ENCODE results near the gene PTAFR. TPM values are rescaled to one million over a fixed set of nuclear protein-coding genes. Genes with fewer than 3 reads are reported as not detected.
A peak's percentile ranks its signal among the peaks of the same experiment; 100 is the strongest.

Gene PTAFR, protein sequence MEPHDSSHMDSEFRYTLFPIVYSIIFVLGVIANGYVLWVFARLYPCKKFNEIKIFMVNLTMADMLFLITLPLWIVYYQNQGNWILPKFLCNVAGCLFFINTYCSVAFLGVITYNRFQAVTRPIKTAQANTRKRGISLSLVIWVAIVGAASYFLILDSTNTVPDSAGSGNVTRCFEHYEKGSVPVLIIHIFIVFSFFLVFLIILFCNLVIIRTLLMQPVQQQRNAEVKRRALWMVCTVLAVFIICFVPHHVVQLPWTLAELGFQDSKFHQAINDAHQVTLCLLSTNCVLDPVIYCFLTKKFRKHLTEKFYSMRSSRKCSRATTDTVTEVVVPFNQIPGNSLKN
- total RNA-seq (1 to 10 TPM; 4.7 to 7.9 TPM), polyA plus RNA-seq (ENCODE audit: insufficient read length in 2 of 2) (1 to 10 TPM; 6.8 to 9.9 TPM)
- long read RNA-seq, donor 1, full-length matches to known transcripts: 2 of 2 reads
- long read RNA-seq, donor 1, partial matches to known transcripts: 0 of 2 reads
- long read RNA-seq, donor 1, other reads (novel, unspliced or antisense): 0 of 2 reads
- long read RNA-seq, donor 2, full-length matches to known transcripts: 2 of 2 reads
- long read RNA-seq, donor 2, partial matches to known transcripts: 0 of 2 reads
- long read RNA-seq, donor 2, other reads (novel, unspliced or antisense): 0 of 2 reads
- long read RNA-seq, donor 3, full-length matches to known transcripts: 2 of 2 reads
- long read RNA-seq, donor 3, partial matches to known transcripts: 0 of 2 reads
- long read RNA-seq, donor 3, other reads (novel, unspliced or antisense): 0 of 2 reads
- long read RNA-seq, donor 4, full-length matches to known transcripts: 1 of 1 reads
- long read RNA-seq, donor 4, partial matches to known transcripts: 0 of 1 reads
- long read RNA-seq, donor 4, other reads (novel, unspliced or antisense): 0 of 1 reads

DNA sequence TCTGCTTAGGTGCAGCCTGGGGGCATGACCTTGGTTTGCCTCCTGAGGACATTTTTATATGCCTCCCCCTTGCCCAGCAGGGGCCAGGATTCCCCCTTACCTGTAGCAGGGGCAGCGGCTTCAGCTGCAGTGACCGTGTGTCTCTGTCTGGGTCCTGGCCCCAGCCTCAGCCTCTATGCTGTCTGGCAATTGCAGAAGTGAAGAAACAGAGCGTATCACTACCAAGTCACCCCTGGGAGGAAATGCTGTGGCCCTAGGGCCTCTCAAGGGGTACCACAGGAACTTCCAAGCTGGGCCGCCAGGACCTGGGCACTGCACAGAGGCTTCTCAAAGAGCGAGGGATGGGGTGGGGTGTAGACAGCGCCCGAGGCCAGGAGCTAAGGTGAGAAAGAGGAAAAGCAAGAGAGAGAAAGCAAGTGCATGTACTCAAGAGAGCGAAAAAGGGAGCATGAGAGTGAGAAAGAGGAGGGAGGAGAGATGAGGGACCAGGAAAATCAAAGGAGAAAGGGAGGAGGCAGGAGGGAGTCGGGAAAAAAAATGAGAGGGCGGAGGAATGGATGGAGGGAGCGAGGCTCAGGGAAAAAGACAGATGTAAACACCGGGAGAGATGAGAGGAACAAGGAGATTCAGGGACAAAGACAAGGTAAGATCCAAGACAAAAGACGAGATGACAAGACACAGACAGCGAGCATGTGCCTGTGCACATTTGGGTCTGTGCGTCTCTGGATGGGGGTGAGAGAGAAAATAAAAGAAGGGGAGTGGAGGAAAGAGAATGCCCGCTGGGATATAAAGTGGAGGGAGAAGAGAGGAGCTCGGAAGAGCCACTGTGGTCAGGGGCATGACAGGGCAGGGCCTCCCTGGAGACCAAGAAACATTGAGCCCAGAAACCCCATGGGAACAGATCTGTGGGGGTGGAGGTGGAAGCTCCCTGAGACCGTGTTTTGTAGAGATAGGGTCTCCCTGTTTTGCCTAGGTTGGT, at the start of gene PTAFR:
Gene PTAFR (minus strand): TSS at position 199 of the 979 bp plus-strand sequence. CDS start 25,669 bp downstream, outside the sequence.
- 63% methylated on average over 18 of the region's 18 CpGs for WGBS (ENCODE audit: insufficient coverage)
- no peaks in the 10 kb centered on the region for H3K36me3 ChIP-seq (ENCODE audit: control insufficient read depth, insufficient read depth, low read length)
- H3K4me3 ChIP-seq (ENCODE audit: low read depth, low read length): no peak within 1 kb of the TSS
- peaks cover 29% of the 10 kb centered on the region for H3K4me1 ChIP-seq (ENCODE audit: control insufficient read depth, insufficient read depth, low read length)
- DNase-seq (ENCODE audit: low read depth in 4 of 6, low spot score in 6 of 6): no peak
- H3K27ac ChIP-seq (ENCODE audit: low read depth, low read length): no peak within 1 kb of the TSS
- H3K27me3 ChIP-seq (ENCODE audit: control insufficient read depth, insufficient read depth, low read length): no peaks in the 10 kb centered on the region
- H3K9me3 ChIP-seq (ENCODE audit: control insufficient read depth, insufficient read depth, low read length): no peaks in the 10 kb centered on the region

DNA sequence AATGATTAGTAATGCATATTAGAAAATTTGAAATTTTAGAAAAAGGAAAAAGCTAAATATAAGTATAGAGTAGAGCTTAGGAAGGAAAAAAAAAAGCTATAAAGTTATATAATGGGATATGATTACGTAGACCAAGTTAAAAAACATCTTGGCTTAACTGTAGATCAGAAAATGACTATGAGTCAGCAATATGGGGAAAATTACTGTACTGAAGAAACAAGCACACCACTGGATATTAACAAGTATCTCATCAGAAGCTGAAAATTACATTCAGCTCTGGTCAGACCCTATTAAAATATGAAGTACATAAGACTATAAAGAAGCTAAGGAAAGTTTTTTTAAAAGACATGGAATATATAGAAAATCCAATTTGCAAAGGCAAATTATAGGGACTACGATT, 36.8 kb upstream of the PTAFR start:
- Histone ChIP-seq H3K36me3 (ENCODE audit: control insufficient read depth, insufficient read depth, low read length) (peaks cover 13% of the 10 kb centered on the region), H3K27me3 (ENCODE audit: control insufficient read depth, insufficient read depth, low read length) (no peaks in the 10 kb centered on the region), H3K27ac (ENCODE audit: low read depth, low read length) (no peak overlapping the region), H3K9me3 (ENCODE audit: control insufficient read depth, insufficient read depth, low read length) (no peaks in the 10 kb centered on the region), H3K4me1 (ENCODE audit: control insufficient read depth, insufficient read depth, low read length) (no peaks in the 10 kb centered on the region), H3K4me3 (ENCODE audit: low read depth, low read length) (no peak overlapping the region)
- DNase-seq (ENCODE audit: low read depth in 4 of 6, low spot score in 6 of 6): no peak
- 100% methylated on average over 1 of the region's 2 CpGs for WGBS (ENCODE audit: insufficient coverage)

DNA sequence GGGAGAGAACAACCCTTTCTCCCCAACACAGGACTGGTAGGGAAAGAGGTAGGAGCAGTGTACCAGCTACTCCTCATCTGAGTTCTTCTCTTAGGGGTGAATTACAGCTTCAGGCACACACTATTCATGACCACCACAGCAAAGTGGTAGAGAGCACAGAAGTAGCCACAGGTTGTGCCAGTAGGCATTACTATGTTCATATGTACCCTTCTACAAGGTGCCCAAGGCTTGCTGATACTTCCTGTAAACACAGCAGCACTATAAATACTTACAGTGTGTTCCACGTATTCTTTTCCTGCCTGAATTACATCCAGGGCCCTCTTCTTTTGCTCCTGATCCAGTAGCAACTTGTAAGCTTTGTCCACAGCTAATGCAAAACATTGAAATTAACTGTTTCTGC, 33.2 kb upstream of the PTAFR start:
- Histone ChIP-seq H3K27me3 (ENCODE audit: control insufficient read depth, insufficient read depth, low read length) (no peaks in the 10 kb centered on the region), H3K27ac (ENCODE audit: low read depth, low read length) (no peak overlapping the region), H3K9me3 (ENCODE audit: control insufficient read depth, insufficient read depth, low read length) (no peaks in the 10 kb centered on the region), H3K4me3 (ENCODE audit: low read depth, low read length) (no peak overlapping the region), H3K36me3 (ENCODE audit: control insufficient read depth, insufficient read depth, low read length) (peaks cover 33% of the 10 kb centered on the region), H3K4me1 (ENCODE audit: control insufficient read depth, insufficient read depth, low read length) (no peaks in the 10 kb centered on the region)
- WGBS (ENCODE audit: insufficient coverage): 70% methylated on average over 1 of the region's 1 CpG
- DNase-seq (ENCODE audit: low read depth in 4 of 6, low spot score in 6 of 6): no peak

DNA sequence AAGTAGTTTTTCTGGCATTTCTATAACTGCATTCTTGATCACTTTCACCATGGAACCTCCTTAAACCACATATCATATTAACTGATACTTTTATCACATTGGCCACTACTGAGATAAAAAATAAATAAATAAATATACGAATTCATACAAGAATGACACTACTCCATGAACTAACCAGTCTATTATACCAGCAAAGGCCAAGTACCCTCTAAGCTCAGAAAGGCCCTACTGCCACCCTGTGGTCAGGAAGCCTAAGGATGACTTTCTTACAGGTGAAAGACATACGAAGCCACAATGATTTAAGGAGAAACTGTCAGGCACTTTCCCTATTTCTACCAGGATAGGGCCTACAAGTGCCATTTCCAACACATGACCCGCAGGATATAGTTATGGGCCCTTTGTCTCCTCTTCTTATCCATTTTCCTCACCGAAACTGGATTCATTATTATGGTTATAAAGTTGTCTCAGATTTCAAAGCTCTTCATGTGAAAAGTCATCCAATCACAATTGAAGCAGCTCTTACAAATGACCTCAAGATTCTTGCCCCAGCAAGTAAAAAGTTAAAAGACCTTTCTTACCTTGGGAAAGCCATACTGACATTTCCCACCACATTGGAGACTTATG, 32.4 kb upstream of the PTAFR start:
- Histone ChIP-seq H3K4me3 (ENCODE audit: low read depth, low read length) (no peak overlapping the region), H3K36me3 (ENCODE audit: control insufficient read depth, insufficient read depth, low read length) (peaks cover 38% of the 10 kb centered on the region), H3K4me1 (ENCODE audit: control insufficient read depth, insufficient read depth, low read length) (no peaks in the 10 kb centered on the region), H3K9me3 (ENCODE audit: control insufficient read depth, insufficient read depth, low read length) (no peaks in the 10 kb centered on the region), H3K27me3 (ENCODE audit: control insufficient read depth, insufficient read depth, low read length) (no peaks in the 10 kb centered on the region), H3K27ac (ENCODE audit: low read depth, low read length) (no peak overlapping the region)
- 11% methylated on average over 1 of the region's 4 CpGs for WGBS (ENCODE audit: insufficient coverage)
- peak in 5 of 6 donors; percentile 23 to 82 (median 38) for DNase-seq (ENCODE audit: low read depth in 4 of 6, low spot score in 6 of 6)

DNA sequence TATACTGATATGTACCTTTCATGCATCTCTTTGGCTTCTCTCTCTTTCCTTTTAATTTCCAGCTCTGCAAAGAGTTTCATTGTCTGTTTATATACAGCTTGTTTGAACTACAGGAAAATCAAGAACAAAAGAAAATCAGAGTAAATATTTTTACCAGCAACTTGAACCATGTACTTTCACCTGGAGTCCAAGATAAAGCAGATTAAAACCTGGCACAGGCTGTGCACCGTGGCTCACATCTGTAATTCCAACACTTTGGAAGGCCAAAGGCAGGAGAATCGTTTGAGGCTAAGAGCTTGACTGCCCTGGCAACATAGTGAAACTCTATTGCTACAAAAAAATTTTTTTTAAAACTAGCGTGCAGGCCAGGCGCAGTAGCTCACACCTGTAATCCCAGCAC, 28.8 kb upstream of the PTAFR start:
- Histone ChIP-seq H3K27me3 (ENCODE audit: control insufficient read depth, insufficient read depth, low read length) (no peaks in the 10 kb centered on the region), H3K4me3 (ENCODE audit: low read depth, low read length) (no peak overlapping the region), H3K9me3 (ENCODE audit: control insufficient read depth, insufficient read depth, low read length) (no peaks in the 10 kb centered on the region), H3K4me1 (ENCODE audit: control insufficient read depth, insufficient read depth, low read length) (no peaks in the 10 kb centered on the region), H3K27ac (ENCODE audit: low read depth, low read length) (no peak overlapping the region), H3K36me3 (ENCODE audit: control insufficient read depth, insufficient read depth, low read length) (peaks cover 52% of the 10 kb centered on the region)
- no peak for DNase-seq (ENCODE audit: low read depth in 4 of 6, low spot score in 6 of 6)
- 93% methylated on average over 2 of the region's 4 CpGs for WGBS (ENCODE audit: insufficient coverage)

DNA sequence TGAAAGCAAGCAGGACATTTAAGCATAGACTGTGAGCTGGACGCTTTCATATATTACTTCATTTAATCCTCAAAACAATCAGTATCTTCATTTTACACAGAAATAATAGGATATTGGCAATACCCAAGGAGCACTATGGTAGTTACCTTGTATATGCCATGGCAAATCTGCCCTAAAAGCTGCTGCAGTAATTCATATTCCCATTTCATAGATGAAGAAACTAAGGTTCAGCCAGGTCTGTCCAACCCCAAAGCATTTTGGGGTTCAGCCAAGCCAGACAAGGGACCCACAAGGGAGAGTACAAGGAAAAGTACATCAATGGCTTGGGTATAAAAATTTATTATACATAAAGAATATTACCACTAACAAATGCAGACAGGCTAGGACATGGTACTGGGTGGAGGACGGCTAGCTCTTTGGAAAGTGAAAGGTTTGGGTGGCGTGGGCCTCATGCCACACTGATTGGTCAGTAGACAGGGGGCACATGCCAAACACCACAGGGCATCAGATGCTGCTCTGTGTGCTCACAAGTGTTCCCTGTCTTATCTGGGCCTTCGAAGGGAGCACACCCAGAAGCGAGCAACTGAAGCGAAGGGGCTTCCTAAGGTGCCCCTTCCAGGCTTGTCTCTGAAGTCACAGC, 23.9 kb upstream of the PTAFR start:
- no peak for DNase-seq (ENCODE audit: low read depth in 4 of 6, low spot score in 6 of 6)
- H3K27me3 ChIP-seq (ENCODE audit: control insufficient read depth, insufficient read depth, low read length): no peaks in the 10 kb centered on the region
- H3K4me1 ChIP-seq (ENCODE audit: control insufficient read depth, insufficient read depth, low read length): no peaks in the 10 kb centered on the region
- H3K9me3 ChIP-seq (ENCODE audit: control insufficient read depth, insufficient read depth, low read length): no peaks in the 10 kb centered on the region
- H3K27ac ChIP-seq (ENCODE audit: low read depth, low read length): no peak overlapping the region
- H3K36me3 ChIP-seq (ENCODE audit: control insufficient read depth, insufficient read depth, low read length): peaks cover 60% of the 10 kb centered on the region
- 96% methylated on average over 3 of the region's 6 CpGs for WGBS (ENCODE audit: insufficient coverage)
- no peak overlapping the region for H3K4me3 ChIP-seq (ENCODE audit: low read depth, low read length)

DNA sequence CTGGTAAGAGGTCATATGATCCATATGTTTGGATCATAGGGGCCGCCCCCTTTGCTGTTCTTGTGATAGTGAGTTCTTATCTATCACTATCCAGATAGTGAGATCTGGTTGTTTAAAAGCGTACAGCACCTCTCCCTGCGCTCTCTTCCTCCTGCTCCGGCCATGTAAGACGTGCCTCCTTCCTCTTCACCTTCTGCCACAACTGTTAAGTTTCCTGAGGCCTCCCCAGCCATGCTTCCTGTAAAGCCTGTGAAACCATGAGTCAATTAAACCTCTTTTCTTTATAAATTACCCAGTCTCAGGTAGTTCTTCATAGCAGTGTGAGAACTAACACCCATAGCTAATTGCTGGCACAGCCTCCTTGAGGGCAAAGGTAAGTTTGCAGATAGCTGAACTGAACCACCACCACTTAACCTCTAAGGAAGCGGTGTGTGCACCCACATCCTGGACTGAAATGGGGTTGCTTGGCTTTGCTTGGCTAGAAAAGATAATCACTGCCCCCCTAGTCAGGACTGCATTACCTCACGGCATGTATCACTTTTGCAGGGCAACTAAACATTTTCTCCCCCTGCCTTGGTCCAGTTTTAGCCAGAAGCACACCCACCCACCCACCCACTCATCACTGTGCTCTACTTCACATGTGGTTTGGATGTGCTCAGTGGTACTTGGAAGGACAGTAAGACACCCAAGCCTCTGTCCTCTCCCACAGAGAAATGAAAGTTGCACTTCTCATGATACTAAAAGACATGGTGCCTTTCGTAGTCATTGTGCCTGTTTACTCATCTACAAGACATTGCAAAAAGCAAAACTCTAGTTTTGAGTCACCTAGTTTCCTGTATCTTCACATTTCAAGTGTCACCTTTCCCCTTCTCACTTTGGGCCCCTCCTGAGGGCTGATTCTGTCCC, 23.1 kb upstream of the PTAFR start:
- Histone ChIP-seq H3K4me3 (ENCODE audit: low read depth, low read length) (no peak overlapping the region), H3K4me1 (ENCODE audit: control insufficient read depth, insufficient read depth, low read length) (no peaks in the 10 kb centered on the region), H3K27me3 (ENCODE audit: control insufficient read depth, insufficient read depth, low read length) (no peaks in the 10 kb centered on the region), H3K36me3 (ENCODE audit: control insufficient read depth, insufficient read depth, low read length) (peaks cover 53% of the 10 kb centered on the region), H3K9me3 (ENCODE audit: control insufficient read depth, insufficient read depth, low read length) (no peaks in the 10 kb centered on the region), H3K27ac (ENCODE audit: low read depth, low read length) (no peak overlapping the region)
- DNase-seq (ENCODE audit: low read depth in 4 of 6, low spot score in 6 of 6): no peak
- 91% methylated on average over 4 of the region's 8 CpGs for WGBS (ENCODE audit: insufficient coverage)

All from spinal cord (tissue), 10 donors.